ENCODE data around the gene ZBTB46. TPM values are rescaled to one million over a fixed set of nuclear protein-coding genes. Genes with fewer than 3 reads are reported as not detected.

Gene ZBTB46
- total RNA-seq, 1 experiment from 2014 or later: 10.7 TPM

DNA sequence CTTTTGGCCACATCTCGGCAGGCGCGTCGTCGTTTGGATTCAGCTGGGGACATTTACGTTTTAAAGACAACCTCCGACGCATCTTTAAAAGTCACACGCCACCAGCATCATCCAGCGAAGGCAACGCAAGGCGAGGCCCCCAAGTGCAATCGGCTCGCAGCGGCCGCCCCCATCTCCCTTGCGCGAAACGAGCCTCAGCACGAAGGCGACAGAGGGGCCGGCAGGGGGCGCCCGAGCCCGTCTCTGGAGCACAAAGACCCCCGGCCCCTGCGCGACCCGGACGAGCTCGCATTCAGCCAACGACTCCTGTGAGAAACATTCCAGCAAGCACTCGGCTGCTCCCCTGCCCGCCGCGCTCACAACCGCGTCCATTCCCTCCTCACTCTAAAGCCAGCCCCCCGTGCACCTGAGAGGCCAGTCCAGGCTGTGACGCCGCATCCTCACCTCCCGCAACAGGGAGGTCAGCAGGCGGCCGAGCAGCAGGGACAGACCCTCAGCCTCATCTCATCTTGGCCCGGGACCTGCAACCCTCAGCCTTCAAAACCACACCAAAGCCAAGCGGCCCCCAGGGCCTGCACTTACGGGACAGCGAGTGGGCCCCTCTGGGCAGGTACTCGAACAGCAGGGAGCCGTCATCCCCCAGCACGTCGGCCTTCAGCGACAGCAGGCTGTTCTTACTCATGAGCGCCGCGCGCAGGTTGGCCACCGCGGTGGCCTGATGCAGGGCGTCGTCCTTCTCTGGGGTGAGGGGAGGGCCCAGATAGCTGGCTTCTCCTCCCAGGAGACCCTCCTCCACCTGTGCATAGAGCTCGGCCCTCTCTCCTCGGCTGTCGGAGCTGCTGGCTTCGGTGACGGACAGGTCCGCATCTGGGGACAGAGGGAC, 55.7 kb downstream of the ZBTB46 start:
- ChIA-PET POLR2A (no interaction called here), CTCF (no interaction called here), RAD21 (ENCODE audit: low non-redundant PET in 1 of 2, low total read pairs in 2 of 2, uncharacterized antibody in 2 of 2, unreplicated experiment in 2 of 2) (no interaction called here)
- no peak overlapping the region for H3K9ac ChIP-seq (ENCODE audit: low read length)
- peaks cover 15 to 18% of the 10 kb centered on the region in 2 experiments for H3K4me1 ChIP-seq (ENCODE audit: control insufficient read depth in 1 of 2, insufficient read depth in 2 of 2, low read length in 2 of 2)
- ATAC-seq: no peak
- intact Hi-C loops (cut with micrococcal nuclease): no loop called here
- H3K36me3 ChIP-seq (ENCODE audit: control insufficient read depth in 1 of 2, insufficient read depth in 2 of 2, low read length in 2 of 2): no peaks in the 10 kb centered on the region
- H3K79me2 ChIP-seq (ENCODE audit: insufficient read depth, low read length): no peaks in the 10 kb centered on the region
- no TSS peak for BruUV-seq (replicated peaks)
- DNase-seq (ENCODE audit: low read depth, low spot score): no peak
- no peak overlapping the region for H3K27ac ChIP-seq (ENCODE audit: low read depth, low read length)
- no peak overlapping the region for H2AFZ ChIP-seq (ENCODE audit: low read depth, low read length, poor library complexity, severe bottlenecking)
- no peak overlapping the region for H3K4me2 ChIP-seq (ENCODE audit: low read length)
- H3K27me3 ChIP-seq (ENCODE audit: insufficient read depth, low read length): no peaks in the 10 kb centered on the region
- no peaks in the 10 kb centered on the region for H4K20me1 ChIP-seq (ENCODE audit: insufficient read depth)
- H3K9me2 ChIP-seq (ENCODE audit: insufficient read depth): no peaks in the 10 kb centered on the region
- TF ChIP-seq, protein P1, sequence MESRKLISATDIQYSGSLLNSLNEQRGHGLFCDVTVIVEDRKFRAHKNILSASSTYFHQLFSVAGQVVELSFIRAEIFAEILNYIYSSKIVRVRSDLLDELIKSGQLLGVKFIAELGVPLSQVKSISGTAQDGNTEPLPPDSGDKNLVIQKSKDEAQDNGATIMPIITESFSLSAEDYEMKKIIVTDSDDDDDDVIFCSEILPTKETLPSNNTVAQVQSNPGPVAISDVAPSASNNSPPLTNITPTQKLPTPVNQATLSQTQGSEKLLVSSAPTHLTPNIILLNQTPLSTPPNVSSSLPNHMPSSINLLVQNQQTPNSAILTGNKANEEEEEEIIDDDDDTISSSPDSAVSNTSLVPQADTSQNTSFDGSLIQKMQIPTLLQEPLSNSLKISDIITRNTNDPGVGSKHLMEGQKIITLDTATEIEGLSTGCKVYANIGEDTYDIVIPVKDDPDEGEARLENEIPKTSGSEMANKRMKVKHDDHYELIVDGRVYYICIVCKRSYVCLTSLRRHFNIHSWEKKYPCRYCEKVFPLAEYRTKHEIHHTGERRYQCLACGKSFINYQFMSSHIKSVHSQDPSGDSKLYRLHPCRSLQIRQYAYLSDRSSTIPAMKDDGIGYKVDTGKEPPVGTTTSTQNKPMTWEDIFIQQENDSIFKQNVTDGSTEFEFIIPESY (IDR thresholded peaks at IDR 0.05; ENCODE audit: extremely low read depth, insufficient replicate concordance, low read length): no peak
- TF ChIP-seq RAD21 (IDR thresholded peaks at IDR 0.05; ENCODE audit: low read depth) (no peak), EZH2phosphoT487 (IDR thresholded peaks at IDR 0.05; ENCODE audit: borderline replicate concordance) (no peak), JUND (IDR thresholded peaks at IDR 0.05) (no peak), SIN3A (IDR thresholded peaks at IDR 0.05; ENCODE audit: low read depth) (no peak), SRF (IDR thresholded peaks at IDR 0.05; ENCODE audit: low read depth) (no peak), ZFX (IDR thresholded peaks at IDR 0.05) (no peak), SP1 (IDR thresholded peaks at IDR 0.05; ENCODE audit: low read depth) (no peak), EZH2 (IDR thresholded peaks at IDR 0.05) (no peak), POLR2A (IDR thresholded peaks at IDR 0.05; ENCODE audit: borderline replicate concordance, extremely low read depth, insufficient read depth, insufficient read length) (no peak), CBX3 (IDR thresholded peaks at IDR 0.05; ENCODE audit: low read depth) (no peak), TCF7L2 (IDR thresholded peaks at IDR 0.05; ENCODE audit: borderline replicate concordance, extremely low read depth, insufficient read depth, insufficient read length) (no peak), FOSL1 (IDR thresholded peaks at IDR 0.05; ENCODE audit: low read depth) (no peak)
- TF ChIP-seq, protein P2, sequence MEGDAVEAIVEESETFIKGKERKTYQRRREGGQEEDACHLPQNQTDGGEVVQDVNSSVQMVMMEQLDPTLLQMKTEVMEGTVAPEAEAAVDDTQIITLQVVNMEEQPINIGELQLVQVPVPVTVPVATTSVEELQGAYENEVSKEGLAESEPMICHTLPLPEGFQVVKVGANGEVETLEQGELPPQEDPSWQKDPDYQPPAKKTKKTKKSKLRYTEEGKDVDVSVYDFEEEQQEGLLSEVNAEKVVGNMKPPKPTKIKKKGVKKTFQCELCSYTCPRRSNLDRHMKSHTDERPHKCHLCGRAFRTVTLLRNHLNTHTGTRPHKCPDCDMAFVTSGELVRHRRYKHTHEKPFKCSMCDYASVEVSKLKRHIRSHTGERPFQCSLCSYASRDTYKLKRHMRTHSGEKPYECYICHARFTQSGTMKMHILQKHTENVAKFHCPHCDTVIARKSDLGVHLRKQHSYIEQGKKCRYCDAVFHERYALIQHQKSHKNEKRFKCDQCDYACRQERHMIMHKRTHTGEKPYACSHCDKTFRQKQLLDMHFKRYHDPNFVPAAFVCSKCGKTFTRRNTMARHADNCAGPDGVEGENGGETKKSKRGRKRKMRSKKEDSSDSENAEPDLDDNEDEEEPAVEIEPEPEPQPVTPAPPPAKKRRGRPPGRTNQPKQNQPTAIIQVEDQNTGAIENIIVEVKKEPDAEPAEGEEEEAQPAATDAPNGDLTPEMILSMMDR (IDR thresholded peaks at IDR 0.05 in 2 of 3, conservative IDR thresholded peaks at IDR 0.05 in 1 of 3; ENCODE audit: borderline replicate concordance in 1 of 3, insufficient read depth in 1 of 3, low read depth in 2 of 3, low read length in 2 of 3): no peak
- TF ChIP-seq, protein P3, sequence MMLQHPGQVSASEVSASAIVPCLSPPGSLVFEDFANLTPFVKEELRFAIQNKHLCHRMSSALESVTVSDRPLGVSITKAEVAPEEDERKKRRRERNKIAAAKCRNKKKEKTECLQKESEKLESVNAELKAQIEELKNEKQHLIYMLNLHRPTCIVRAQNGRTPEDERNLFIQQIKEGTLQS (IDR thresholded peaks at IDR 0.05): no peak
- TF ChIP-seq, protein P4, sequence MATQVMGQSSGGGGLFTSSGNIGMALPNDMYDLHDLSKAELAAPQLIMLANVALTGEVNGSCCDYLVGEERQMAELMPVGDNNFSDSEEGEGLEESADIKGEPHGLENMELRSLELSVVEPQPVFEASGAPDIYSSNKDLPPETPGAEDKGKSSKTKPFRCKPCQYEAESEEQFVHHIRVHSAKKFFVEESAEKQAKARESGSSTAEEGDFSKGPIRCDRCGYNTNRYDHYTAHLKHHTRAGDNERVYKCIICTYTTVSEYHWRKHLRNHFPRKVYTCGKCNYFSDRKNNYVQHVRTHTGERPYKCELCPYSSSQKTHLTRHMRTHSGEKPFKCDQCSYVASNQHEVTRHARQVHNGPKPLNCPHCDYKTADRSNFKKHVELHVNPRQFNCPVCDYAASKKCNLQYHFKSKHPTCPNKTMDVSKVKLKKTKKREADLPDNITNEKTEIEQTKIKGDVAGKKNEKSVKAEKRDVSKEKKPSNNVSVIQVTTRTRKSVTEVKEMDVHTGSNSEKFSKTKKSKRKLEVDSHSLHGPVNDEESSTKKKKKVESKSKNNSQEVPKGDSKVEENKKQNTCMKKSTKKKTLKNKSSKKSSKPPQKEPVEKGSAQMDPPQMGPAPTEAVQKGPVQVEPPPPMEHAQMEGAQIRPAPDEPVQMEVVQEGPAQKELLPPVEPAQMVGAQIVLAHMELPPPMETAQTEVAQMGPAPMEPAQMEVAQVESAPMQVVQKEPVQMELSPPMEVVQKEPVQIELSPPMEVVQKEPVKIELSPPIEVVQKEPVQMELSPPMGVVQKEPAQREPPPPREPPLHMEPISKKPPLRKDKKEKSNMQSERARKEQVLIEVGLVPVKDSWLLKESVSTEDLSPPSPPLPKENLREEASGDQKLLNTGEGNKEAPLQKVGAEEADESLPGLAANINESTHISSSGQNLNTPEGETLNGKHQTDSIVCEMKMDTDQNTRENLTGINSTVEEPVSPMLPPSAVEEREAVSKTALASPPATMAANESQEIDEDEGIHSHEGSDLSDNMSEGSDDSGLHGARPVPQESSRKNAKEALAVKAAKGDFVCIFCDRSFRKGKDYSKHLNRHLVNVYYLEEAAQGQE (IDR thresholded peaks at IDR 0.05; ENCODE audit: low read depth): no peak
- no peak overlapping the region for H3K4me3 ChIP-seq (replicated peaks in 1 of 2; ENCODE audit: low read depth in 1 of 2, low read length in 2 of 2)
- no peaks in the 10 kb centered on the region for H3K9me3 ChIP-seq (ENCODE audit: control insufficient read depth in 1 of 2, insufficient read depth in 1 of 2, low read depth in 1 of 2, low read length in 2 of 2)

Measured in HCT116 (cell line).